ENCODE results near the gene HORMAD2.
"Not testable (repeated sequence)": the region's sequence is repeated elsewhere in the genome, so short reads cannot be mapped to it uniquely, and the experiment has no call there.

HORMAD2 gene

GRCh38 chr22:30212996-30213441 is 132.8 kb downstream of the HORMAD2 start:
- DNase-seq = peak; percentile 73

GRCh38 chr22:30214703-30215407 is 134.6 kb downstream of the HORMAD2 start:
- DNase-seq = no peak

- not testable (repeated sequence) for DNase-seq
Observed at GRCh38 chr22:30216272-30216671, 136.0 kb downstream of the HORMAD2 start.

- DNase-seq = no peak
Observed at GRCh38 chr22:30216710-30217109, 136.4 kb downstream of the HORMAD2 start.

- DNase-seq = no peak
Observed at GRCh38 chr22:30217698-30218560, 137.7 kb downstream of the HORMAD2 start.

- DNase-seq = no peak
Observed at GRCh38 chr22:30219049-30219654, 138.9 kb downstream of the HORMAD2 start.

GRCh38 chr22:30219668-30220278 is 139.5 kb downstream of the HORMAD2 start:
- no peak for DNase-seq

- no peak for DNase-seq
Observed at GRCh38 chr22:30220338-30221012, 140.2 kb downstream of the HORMAD2 start.

GRCh38 chr22:30221121-30221992 is 141.1 kb downstream of the HORMAD2 start:
- DNase-seq = no peak

- no peak for DNase-seq
Observed at GRCh38 chr22:30222321-30222720, 142.1 kb downstream of the HORMAD2 start.

- no peak for DNase-seq
Observed at GRCh38 chr22:30223303-30223702, 143.0 kb downstream of the HORMAD2 start.

GRCh38 chr22:30224161-30224857 is 144.0 kb downstream of the HORMAD2 start:
- no peak for DNase-seq

GRCh38 chr22:30225220-30225927 is 145.1 kb downstream of the HORMAD2 start:
- DNase-seq = no peak

GRCh38 chr22:30226192-30226832 is 146.0 kb downstream of the HORMAD2 start:
- DNase-seq = peak; percentile 55

All from NCI-H226 (cell line).